HEK293 (cell line): ENCODE data around the gene SEM1.

Source experiments
- ELK4 ChIP-seq: IDR thresholded peaks from 2 replicates; pipeline ENCODE4 v1.6.1; 2011; ENCODE audit warnings: mild to moderate bottlenecking, low read depth, low read length, borderline replicate concordance
- HOXC10 ChIP-seq: sonication (generic); formaldehyde crosslinking; IDR thresholded peaks from 2 replicates; pipeline ENCODE4 v1.8.1; 2023; ENCODE audit warnings: mild to moderate bottlenecking, missing genetic modification reagents
- KLF10 ChIP-seq: fragments of 450-650 bp; IDR thresholded peaks from 2 replicates; pipeline ENCODE4 v1.5.1; 2018; ENCODE audit warnings: missing biosample characterization, mild to moderate bottlenecking, missing genetic modification characterization
- OVOL3 ChIP-seq: fragments of 450-650 bp; formaldehyde crosslinking; IDR thresholded peaks from 2 replicates; pipeline ENCODE4 v1.5.1; 2016; ENCODE audit warnings: missing biosample characterization, missing genetic modification characterization
- REST ChIP-seq: fragments of 450-650 bp; formaldehyde crosslinking; IDR thresholded peaks from 2 replicates; pipeline ENCODE4 v1.5.1; 2016; ENCODE audit warnings: missing biosample characterization, missing genetic modification characterization
- YY1 ChIP-seq: fragments of 450-650 bp; formaldehyde crosslinking; IDR thresholded peaks from 2 replicates; pipeline ENCODE4 v1.5.1; 2018; ENCODE audit warnings: missing biosample characterization, missing genetic modification characterization
- YY2 ChIP-seq: fragments of 450-650 bp; formaldehyde crosslinking; IDR thresholded peaks from 2 replicates; pipeline ENCODE4 v1.5.1; 2016; ENCODE audit warnings: missing biosample characterization, missing genetic modification characterization
- ZNF133 ChIP-seq: fragments of 450-650 bp; formaldehyde crosslinking; IDR thresholded peaks from 2 replicates; pipeline ENCODE4 v1.5.1; 2016; ENCODE audit warnings: missing biosample characterization, missing genetic modification characterization
- ZNF274 ChIP-seq, 2 experiments: fragments of 200-500 bp in 1 of 2; fragments of 450-650 bp in 1 of 2; sonication (Bioruptor generic) in 1 of 2; formaldehyde crosslinking in 1 of 2; IDR thresholded peaks; 2 replicates each; pipeline versions ENCODE4 v1.5.1 to v1.6.1; 2014 to 2016; ENCODE audit warnings: borderline replicate concordance in 1 of 2, inconsistent platforms in 1 of 2, low read length in 1 of 2, missing biosample characterization in 1 of 2, missing genetic modification characterization in 1 of 2
- ZNF670 ChIP-seq: fragments of 450-650 bp; formaldehyde crosslinking; IDR thresholded peaks from 2 replicates; pipeline ENCODE4 v1.5.1; 2016; ENCODE audit warnings: missing biosample characterization, missing genetic modification characterization, low read depth
- ZNF747 ChIP-seq: fragments of 450-650 bp; formaldehyde crosslinking; IDR thresholded peaks from 2 replicates; pipeline ENCODE4 v1.5.1; 2016; ENCODE audit warnings: missing biosample characterization, missing genetic modification characterization
- TF ChIP-seq, protein P1 (sequence below): fragments of 450-650 bp; formaldehyde crosslinking; IDR thresholded peaks from 2 replicates; pipeline ENCODE4 v1.5.1; 2016; ENCODE audit warnings: missing biosample characterization, missing genetic modification characterization

- TF ChIP-seq ZNF133 (tag by site-specific recombination): no peak
- TF ChIP-seq, protein P1, sequence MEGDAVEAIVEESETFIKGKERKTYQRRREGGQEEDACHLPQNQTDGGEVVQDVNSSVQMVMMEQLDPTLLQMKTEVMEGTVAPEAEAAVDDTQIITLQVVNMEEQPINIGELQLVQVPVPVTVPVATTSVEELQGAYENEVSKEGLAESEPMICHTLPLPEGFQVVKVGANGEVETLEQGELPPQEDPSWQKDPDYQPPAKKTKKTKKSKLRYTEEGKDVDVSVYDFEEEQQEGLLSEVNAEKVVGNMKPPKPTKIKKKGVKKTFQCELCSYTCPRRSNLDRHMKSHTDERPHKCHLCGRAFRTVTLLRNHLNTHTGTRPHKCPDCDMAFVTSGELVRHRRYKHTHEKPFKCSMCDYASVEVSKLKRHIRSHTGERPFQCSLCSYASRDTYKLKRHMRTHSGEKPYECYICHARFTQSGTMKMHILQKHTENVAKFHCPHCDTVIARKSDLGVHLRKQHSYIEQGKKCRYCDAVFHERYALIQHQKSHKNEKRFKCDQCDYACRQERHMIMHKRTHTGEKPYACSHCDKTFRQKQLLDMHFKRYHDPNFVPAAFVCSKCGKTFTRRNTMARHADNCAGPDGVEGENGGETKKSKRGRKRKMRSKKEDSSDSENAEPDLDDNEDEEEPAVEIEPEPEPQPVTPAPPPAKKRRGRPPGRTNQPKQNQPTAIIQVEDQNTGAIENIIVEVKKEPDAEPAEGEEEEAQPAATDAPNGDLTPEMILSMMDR (tag by site-specific recombination): no peak
- TF ChIP-seq ELK4: no peak
- no peak for TF ChIP-seq HOXC10 (CRISPR knock-in tag)
- TF ChIP-seq ZNF274 (IDR thresholded peaks at IDR 0.05; ENCODE audit: low read length): no peak
- TF ChIP-seq ZNF274 (tag by site-specific recombination; IDR thresholded peaks at IDR 0.05; ENCODE audit: borderline replicate concordance): no peak
- TF ChIP-seq YY2: no peak
- TF ChIP-seq YY1: no peak
- no peak for TF ChIP-seq ZNF670 (tag by site-specific recombination)
- TF ChIP-seq ZNF747 (tag by site-specific recombination): no peak
- TF ChIP-seq OVOL3 (tag by site-specific recombination): no peak
- no peak for TF ChIP-seq REST
- no peak for TF ChIP-seq KLF10
These were observed 10.3 kb downstream of the SEM1 start for GRCh38 chr7:96699219-96699871.
